EH (cell line): ENCODE data around the gene ZFAND6.

Source experiments
- DNase-seq: peaks from one replicate; pipeline ENCODE4 v3.0.0-alpha.2; 2015; ENCODE audit warnings: low read depth

Gene ZFAND6

GRCh38 chr15:80171787-80172186 is 112.3 kb downstream of the ZFAND6 start:
- no peak for DNase-seq

GRCh38 chr15:80172401-80172800 is 112.9 kb downstream of the ZFAND6 start:
- DNase-seq = no peak

- peak; percentile 54 for DNase-seq
Observed at GRCh38 chr15:80173022-80173759, 113.7 kb downstream of the ZFAND6 start.

- peak; percentile 89 for DNase-seq
Observed at GRCh38 chr15:80174017-80174746, 114.7 kb downstream of the ZFAND6 start.

- no peak for DNase-seq
Observed at GRCh38 chr15:80175436-80175835, 116.0 kb downstream of the ZFAND6 start.

GRCh38 chr15:80176443-80176842 is 117.0 kb downstream of the ZFAND6 start:
- no peak for DNase-seq

GRCh38 chr15:80177156-80177555 is 117.7 kb downstream of the ZFAND6 start:
- no peak for DNase-seq

GRCh38 chr15:80179025-80179759 is 119.7 kb downstream of the ZFAND6 start:
- DNase-seq = peak; percentile 93

- DNase-seq = no peak
Observed at GRCh38 chr15:80179935-80180334, 120.5 kb downstream of the ZFAND6 start.

GRCh38 chr15:80180468-80180867 is 121.0 kb downstream of the ZFAND6 start:
- DNase-seq = no peak

GRCh38 chr15:80180986-80181385 is 121.5 kb downstream of the ZFAND6 start:
- DNase-seq = no peak

- peak; percentile 88 for DNase-seq
Observed at GRCh38 chr15:80182611-80183261, 123.3 kb downstream of the ZFAND6 start.

- no peak for DNase-seq
Observed at GRCh38 chr15:80183306-80183705, 123.8 kb downstream of the ZFAND6 start.

GRCh38 chr15:80183886-80184285 is 124.4 kb downstream of the ZFAND6 start:
- DNase-seq = no peak

- no peak for DNase-seq
Observed at GRCh38 chr15:80184554-80184953, 125.1 kb downstream of the ZFAND6 start.

GRCh38 chr15:80185152-80185551 is 125.7 kb downstream of the ZFAND6 start:
- no peak for DNase-seq

GRCh38 chr15:80186066-80186465 is 126.6 kb downstream of the ZFAND6 start:
- no peak for DNase-seq

- DNase-seq = no peak
Observed at GRCh38 chr15:80186597-80186996, 127.1 kb downstream of the ZFAND6 start.
